Measurements from ENCODE around the gene CTIF. TPM values are rescaled to one million over a fixed set of nuclear protein-coding genes. Genes with fewer than 3 reads are reported as not detected.

Gene CTIF
- total and polyA plus RNA-seq, 10 donors, result 5.2 to 39.2 (median 18.5) TPM

DNA sequence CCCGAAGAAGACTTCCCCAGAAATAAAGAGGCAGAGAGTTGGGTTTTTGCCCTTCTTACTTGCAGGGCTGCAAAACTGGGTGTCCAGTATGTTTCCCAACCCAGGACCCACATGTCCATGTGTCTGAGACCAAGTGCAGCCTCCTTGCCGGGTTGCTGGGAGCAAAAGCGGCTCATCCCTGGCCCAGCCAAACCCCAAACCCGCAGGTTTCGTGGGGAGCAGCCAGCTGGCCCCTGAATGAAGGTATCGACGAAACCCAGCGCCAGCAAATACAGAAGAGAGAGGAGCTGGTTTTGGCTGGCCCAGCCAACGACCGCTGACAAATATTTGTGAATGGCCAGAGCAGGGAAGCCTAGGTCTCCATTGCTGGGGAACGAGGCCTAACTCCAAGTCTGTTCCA is 214.9 kb downstream of the CTIF start:
- no peaks in the 10 kb centered on the region for H3K4me1 ChIP-seq
- no peak for DNase-seq
- TF ChIP-seq POLR2A (IDR thresholded peaks at IDR 0.05) (no peak), POLR2AphosphoS5 (IDR thresholded peaks at IDR 0.05) (no peak), CTCF (IDR thresholded peaks at IDR 0.05 in 8 of 11, conservative IDR thresholded peaks at IDR 0.05 in 3 of 11) (no peak)
- H3K36me3 ChIP-seq, result peaks cover 0 to 12% (median 0%) of the 10 kb centered on the region in 6 donors
- H3K4me3 ChIP-seq, result no peak overlapping the region
- no peak overlapping the region for H3K27ac ChIP-seq
- H3K9me3 ChIP-seq, result no peaks in the 10 kb centered on the region
- no peaks in the 10 kb centered on the region for H3K27me3 ChIP-seq (replicated peaks in 1 of 7)
- intact Hi-C loops (cut with DNase I; ENCODE audit: low total_unique reads), result no loop called here
- WGBS, 5 donors, result 93 to 97% (median 95%) methylated on average over 9 to 11 of the region's 11 CpGs

DNA sequence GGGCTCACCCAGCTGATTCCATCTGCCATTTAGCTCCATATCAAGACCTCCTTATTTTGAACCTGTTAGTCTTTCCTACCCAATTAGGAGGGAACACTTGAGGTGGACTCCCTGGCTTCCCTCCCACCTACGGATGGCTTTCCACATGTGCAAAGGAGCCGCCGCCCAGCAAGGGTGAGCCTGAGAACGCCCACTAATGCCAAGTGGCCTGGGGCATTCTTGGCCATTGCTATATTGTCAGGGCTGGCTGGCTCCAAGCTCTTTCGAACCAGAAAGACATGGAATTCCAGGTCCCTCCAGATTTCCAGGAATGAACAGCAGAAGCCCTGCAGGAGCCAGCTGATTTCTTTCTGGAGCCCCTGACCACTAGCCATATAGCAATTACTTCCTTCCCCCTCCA is 215.7 kb downstream of the CTIF start:
- H3K4me3 ChIP-seq, result no peak overlapping the region
- H3K9me3 ChIP-seq, result no peaks in the 10 kb centered on the region
- H3K36me3 ChIP-seq, result peaks cover 0 to 19% (median 0%) of the 10 kb centered on the region in 6 donors
- intact Hi-C loops (cut with DNase I; ENCODE audit: low total_unique reads), result no loop called here
- no peaks in the 10 kb centered on the region for H3K27me3 ChIP-seq (replicated peaks in 1 of 7)
- no peaks in the 10 kb centered on the region for H3K4me1 ChIP-seq
- DNase-seq, result no peak
- 83 to 93% (median 93%) methylated on average over 5 of the region's 5 CpGs for WGBS, 5 donors
- H3K27ac ChIP-seq, result no peak overlapping the region
- TF ChIP-seq CTCF (IDR thresholded peaks at IDR 0.05 in 8 of 11, conservative IDR thresholded peaks at IDR 0.05 in 3 of 11), result no peak
- TF ChIP-seq POLR2A (IDR thresholded peaks at IDR 0.05), result no peak
- no peak for TF ChIP-seq POLR2AphosphoS5 (IDR thresholded peaks at IDR 0.05)

DNA sequence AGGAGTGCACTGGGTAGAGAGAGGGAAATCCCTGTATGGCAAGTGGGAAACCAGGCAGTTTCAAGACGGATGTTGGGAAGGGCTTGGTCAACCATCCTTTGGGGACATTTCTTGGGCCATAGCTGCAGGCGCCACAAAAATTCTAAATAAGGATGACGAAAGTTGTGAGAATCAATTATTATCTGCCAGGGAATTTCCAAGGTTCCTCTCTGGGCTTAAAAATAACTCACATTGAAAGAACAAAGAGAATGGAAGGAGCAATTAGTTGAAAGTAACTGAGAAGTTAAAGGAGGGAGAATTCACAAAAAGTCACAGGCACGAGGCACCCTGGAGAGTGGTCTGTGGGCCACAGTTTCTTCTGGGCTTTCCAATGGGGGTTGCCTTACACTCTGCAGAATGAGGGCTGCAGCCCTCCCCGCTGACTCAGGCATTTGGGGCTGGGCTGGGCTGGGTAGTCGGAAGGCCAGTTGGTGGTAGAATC is 216.2 kb downstream of the CTIF start:
- intact Hi-C loops (cut with DNase I; ENCODE audit: low total_unique reads), result no loop called here
- Histone ChIP-seq H3K4me3 (no peak overlapping the region), H3K36me3 (peaks cover 0 to 19% (median 0%) of the 10 kb centered on the region in 6 donors), H3K4me1 (no peaks in the 10 kb centered on the region), H3K27ac (no peak overlapping the region), H3K9me3 (no peaks in the 10 kb centered on the region), H3K27me3 (replicated peaks in 1 of 7) (no peaks in the 10 kb centered on the region)
- no peak for TF ChIP-seq CTCF (IDR thresholded peaks at IDR 0.05 in 8 of 11, conservative IDR thresholded peaks at IDR 0.05 in 3 of 11)
- TF ChIP-seq POLR2A (IDR thresholded peaks at IDR 0.05), result no peak
- TF ChIP-seq POLR2AphosphoS5 (IDR thresholded peaks at IDR 0.05), result no peak
- WGBS, 5 donors, result 51 to 79% (median 67%) methylated on average over 6 of the region's 6 CpGs
- DNase-seq, result no peak

- no peaks in the 10 kb centered on the region for H3K27me3 ChIP-seq (replicated peaks in 1 of 7)
- H3K4me1 ChIP-seq, result peaks cover 0 to 6% (median 0%) of the 10 kb centered on the region in 6 donors
- peaks cover 0 to 25% (median 6%) of the 10 kb centered on the region in 6 donors for H3K36me3 ChIP-seq
- 81 to 89% (median 86%) methylated on average over 4 of the region's 4 CpGs for WGBS, 5 donors
- H3K4me3 ChIP-seq, result no peak overlapping the region
- DNase-seq, result no peak
- TF ChIP-seq CTCF (IDR thresholded peaks at IDR 0.05 in 8 of 11, conservative IDR thresholded peaks at IDR 0.05 in 3 of 11), result no peak
- no peak for TF ChIP-seq POLR2AphosphoS5 (IDR thresholded peaks at IDR 0.05)
- no peak for TF ChIP-seq POLR2A (IDR thresholded peaks at IDR 0.05)
- no peaks in the 10 kb centered on the region for H3K9me3 ChIP-seq
- no peak overlapping the region for H3K27ac ChIP-seq
- intact Hi-C loops (cut with DNase I; ENCODE audit: low total_unique reads), result no loop called here
These were observed 217.8 kb downstream of the CTIF start for GRCh38 chr18:48756511-48757226.
